Measurements from ENCODE around the gene MINDY2.

Gene MINDY2

GRCh38 chr15:58882243-58882642, 111.1 kb downstream of the MINDY2 start:
- TF ChIP-seq CEBPB (IDR thresholded peaks at IDR 0.05) (no peak), NFIC (IDR thresholded peaks at IDR 0.05) (no peak), EGR1 (IDR thresholded peaks at IDR 0.05) (no peak), ZBTB7A (IDR thresholded peaks at IDR 0.05; ENCODE audit: low read depth) (no peak), REST (IDR thresholded peaks at IDR 0.05; ENCODE audit: low read depth) (no peak), EP300 (IDR thresholded peaks at IDR 0.05; ENCODE audit: borderline replicate concordance) (no peak), RAD21 (IDR thresholded peaks at IDR 0.05; ENCODE audit: low read depth) (no peak), TCF12 (IDR thresholded peaks at IDR 0.05; ENCODE audit: low read depth) (no peak), FOXM1 (IDR thresholded peaks at IDR 0.05; ENCODE audit: borderline replicate concordance, low read depth) (no peak), TEAD4 (IDR thresholded peaks at IDR 0.05) (no peak), MAX (IDR thresholded peaks at IDR 0.05) (no peak)
- TF ChIP-seq, protein P1, sequence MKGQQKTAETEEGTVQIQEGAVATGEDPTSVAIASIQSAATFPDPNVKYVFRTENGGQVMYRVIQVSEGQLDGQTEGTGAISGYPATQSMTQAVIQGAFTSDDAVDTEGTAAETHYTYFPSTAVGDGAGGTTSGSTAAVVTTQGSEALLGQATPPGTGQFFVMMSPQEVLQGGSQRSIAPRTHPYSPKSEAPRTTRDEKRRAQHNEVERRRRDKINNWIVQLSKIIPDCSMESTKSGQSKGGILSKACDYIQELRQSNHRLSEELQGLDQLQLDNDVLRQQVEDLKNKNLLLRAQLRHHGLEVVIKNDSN (IDR thresholded peaks at IDR 0.05): no peak

DNA sequence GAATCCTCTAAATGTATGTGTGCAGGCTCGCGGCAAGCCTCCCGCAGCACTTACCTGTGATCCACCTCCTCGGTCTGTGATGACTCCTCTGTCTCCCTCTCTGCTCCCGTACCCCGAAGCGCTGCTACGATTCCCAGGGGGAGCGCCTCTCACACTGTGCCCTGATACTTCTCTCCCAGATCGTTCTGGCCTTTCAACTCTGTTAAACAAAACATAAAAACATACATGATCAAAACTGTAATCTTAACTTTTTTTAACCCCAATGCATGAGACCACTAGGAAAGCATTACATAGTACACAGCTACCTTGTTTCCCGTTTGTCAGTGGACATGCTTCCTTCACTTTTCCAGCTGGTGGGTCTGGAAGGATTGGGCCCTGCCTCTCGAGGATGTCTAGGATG, 115.8 kb downstream of the MINDY2 start:
- TF ChIP-seq YY1 (IDR thresholded peaks at IDR 0.05; ENCODE audit: low read depth): no peak
- no peak for TF ChIP-seq CREB1 (IDR thresholded peaks at IDR 0.05; ENCODE audit: low read depth)
- no peak for TF ChIP-seq RAD21 (IDR thresholded peaks at IDR 0.05; ENCODE audit: low read depth)
- TF ChIP-seq TEAD4 (IDR thresholded peaks at IDR 0.05): no peak
- TF ChIP-seq TAF1 (IDR thresholded peaks at IDR 0.05; ENCODE audit: low read depth): no peak

- TF ChIP-seq NFIC (IDR thresholded peaks at IDR 0.05) (no peak), REST (IDR thresholded peaks at IDR 0.05; ENCODE audit: low read depth) (no peak), CEBPB (IDR thresholded peaks at IDR 0.05) (no peak), MAX (IDR thresholded peaks at IDR 0.05) (no peak), EGR1 (IDR thresholded peaks at IDR 0.05) (no peak), ZBTB7A (IDR thresholded peaks at IDR 0.05; ENCODE audit: low read depth) (no peak), TCF12 (IDR thresholded peaks at IDR 0.05; ENCODE audit: low read depth) (no peak), TAF1 (IDR thresholded peaks at IDR 0.05; ENCODE audit: low read depth) (no peak), TEAD4 (IDR thresholded peaks at IDR 0.05) (no peak), CREB1 (IDR thresholded peaks at IDR 0.05; ENCODE audit: low read depth) (no peak), RAD21 (IDR thresholded peaks at IDR 0.05; ENCODE audit: low read depth) (no peak), FOXM1 (IDR thresholded peaks at IDR 0.05; ENCODE audit: borderline replicate concordance, low read depth) (no peak), EP300 (IDR thresholded peaks at IDR 0.05; ENCODE audit: borderline replicate concordance) (no peak)
- TF ChIP-seq, protein P1 (IDR thresholded peaks at IDR 0.05): no peak
Measured at GRCh38 chr15:58889363-58889762, 118.3 kb downstream of the MINDY2 start.

- no peak for TF ChIP-seq YY1 (IDR thresholded peaks at IDR 0.05; ENCODE audit: low read depth)
- no peak for TF ChIP-seq EP300 (IDR thresholded peaks at IDR 0.05; ENCODE audit: borderline replicate concordance)
- no peak for TF ChIP-seq EGR1 (IDR thresholded peaks at IDR 0.05)
- TF ChIP-seq TEAD4 (IDR thresholded peaks at IDR 0.05): no peak
- no peak for TF ChIP-seq REST (IDR thresholded peaks at IDR 0.05; ENCODE audit: low read depth)
- TF ChIP-seq RAD21 (IDR thresholded peaks at IDR 0.05; ENCODE audit: low read depth): no peak
- TF ChIP-seq ZBTB7A (IDR thresholded peaks at IDR 0.05; ENCODE audit: low read depth): no peak
- TF ChIP-seq TAF1 (IDR thresholded peaks at IDR 0.05; ENCODE audit: low read depth): no peak
- TF ChIP-seq FOXM1 (IDR thresholded peaks at IDR 0.05; ENCODE audit: borderline replicate concordance, low read depth): no peak
- no peak for TF ChIP-seq NFIC (IDR thresholded peaks at IDR 0.05)
- no peak for TF ChIP-seq CEBPB (IDR thresholded peaks at IDR 0.05)
- no peak for TF ChIP-seq MAX (IDR thresholded peaks at IDR 0.05)
- TF ChIP-seq, protein P1 (IDR thresholded peaks at IDR 0.05): no peak
- no peak for TF ChIP-seq CREB1 (IDR thresholded peaks at IDR 0.05; ENCODE audit: low read depth)
- TF ChIP-seq TCF12 (IDR thresholded peaks at IDR 0.05; ENCODE audit: low read depth): no peak
Measured at GRCh38 chr15:58898150-58898680, 127.1 kb downstream of the MINDY2 start.
